Fibroblast of lung (primary cell): ENCODE results near the gene PPFIBP2.

Source experiments
- EZH2 ChIP-seq: IDR thresholded peaks from 2 replicates; pipeline ENCODE4 v1.5.1; 2012; ENCODE audit warnings: low read length, control low read depth, mild to moderate bottlenecking; ENCODE audit errors: missing control alignments
- TF ChIP-seq, protein P1 (sequence below), 2 donors: IDR thresholded peaks in 1 of 2; conservative IDR thresholded peaks in 1 of 2; 1 replicate in 1 of 2; 2 replicates in 1 of 2; pipeline ENCODE4 v1.5.1; 2011 to 2012; ENCODE audit warnings: low read length in 2 of 2, control low read depth in 1 of 2, inconsistent platforms in 1 of 2, low read depth in 1 of 2, mild to moderate bottlenecking in 1 of 2

DNA sequence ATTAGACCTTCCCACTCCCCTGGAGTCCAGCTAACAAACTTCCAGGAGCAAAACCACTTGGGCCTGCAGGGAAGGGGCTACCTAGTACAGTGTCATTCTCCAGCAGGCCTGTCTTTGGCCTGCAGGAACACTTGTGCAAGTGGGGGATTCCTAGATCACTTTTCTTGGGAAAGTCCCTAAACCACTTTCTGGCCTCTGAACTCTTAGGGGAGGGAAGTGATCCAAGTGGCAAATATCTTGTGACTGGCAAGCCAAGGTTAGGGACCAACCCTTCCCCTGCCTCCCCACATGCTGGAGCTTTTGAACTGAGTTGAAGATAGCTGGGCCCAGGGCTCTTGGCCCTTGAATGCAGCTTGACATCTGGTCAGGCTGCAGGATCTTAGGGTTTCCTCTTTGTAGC lies 17.2 kb downstream of the PPFIBP2 start:
- TF ChIP-seq, protein P1, sequence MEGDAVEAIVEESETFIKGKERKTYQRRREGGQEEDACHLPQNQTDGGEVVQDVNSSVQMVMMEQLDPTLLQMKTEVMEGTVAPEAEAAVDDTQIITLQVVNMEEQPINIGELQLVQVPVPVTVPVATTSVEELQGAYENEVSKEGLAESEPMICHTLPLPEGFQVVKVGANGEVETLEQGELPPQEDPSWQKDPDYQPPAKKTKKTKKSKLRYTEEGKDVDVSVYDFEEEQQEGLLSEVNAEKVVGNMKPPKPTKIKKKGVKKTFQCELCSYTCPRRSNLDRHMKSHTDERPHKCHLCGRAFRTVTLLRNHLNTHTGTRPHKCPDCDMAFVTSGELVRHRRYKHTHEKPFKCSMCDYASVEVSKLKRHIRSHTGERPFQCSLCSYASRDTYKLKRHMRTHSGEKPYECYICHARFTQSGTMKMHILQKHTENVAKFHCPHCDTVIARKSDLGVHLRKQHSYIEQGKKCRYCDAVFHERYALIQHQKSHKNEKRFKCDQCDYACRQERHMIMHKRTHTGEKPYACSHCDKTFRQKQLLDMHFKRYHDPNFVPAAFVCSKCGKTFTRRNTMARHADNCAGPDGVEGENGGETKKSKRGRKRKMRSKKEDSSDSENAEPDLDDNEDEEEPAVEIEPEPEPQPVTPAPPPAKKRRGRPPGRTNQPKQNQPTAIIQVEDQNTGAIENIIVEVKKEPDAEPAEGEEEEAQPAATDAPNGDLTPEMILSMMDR (conservative IDR thresholded peaks at IDR 0.05 in 1 of 2, IDR thresholded peaks at IDR 0.05 in 1 of 2; ENCODE audit: low read depth in 1 of 2, low read length in 2 of 2), result no peak
- no peak for TF ChIP-seq EZH2
